SK-MEL-5 (cell line): ENCODE results near the gene FYB2. TPM values are rescaled to one million over a fixed set of nuclear protein-coding genes. Genes with fewer than 3 reads are reported as not detected.
A peak's percentile ranks its signal among the peaks of the same experiment; 100 is the strongest.

Experiments
- DNase-seq: peaks from one replicate; pipeline ENCODE4 v3.0.0-alpha.2; 2016; ENCODE audit warnings: low read depth, low spot score
- in situ Hi-C: cut with HindIII; loops from 2 replicates; pipeline ENCODE4 v1.10.0; 2016; ENCODE audit warnings: low sequenced_read_pairs, high pct_unique_total_duplicates, low pct_unique_long_range_greater_than_20kb
- total RNA-seq: library from RNA; depleted of rRNA; stranded (reverse); fragments of >200 nt; shearing (Covaris generic); gene quantifications from 2 replicates; pipeline ENCODE4 v1.2.3, GENCODE V29; 2014

Gene FYB2
- total RNA-seq, 1 experiment from 2014 or later: not detected

DNA sequence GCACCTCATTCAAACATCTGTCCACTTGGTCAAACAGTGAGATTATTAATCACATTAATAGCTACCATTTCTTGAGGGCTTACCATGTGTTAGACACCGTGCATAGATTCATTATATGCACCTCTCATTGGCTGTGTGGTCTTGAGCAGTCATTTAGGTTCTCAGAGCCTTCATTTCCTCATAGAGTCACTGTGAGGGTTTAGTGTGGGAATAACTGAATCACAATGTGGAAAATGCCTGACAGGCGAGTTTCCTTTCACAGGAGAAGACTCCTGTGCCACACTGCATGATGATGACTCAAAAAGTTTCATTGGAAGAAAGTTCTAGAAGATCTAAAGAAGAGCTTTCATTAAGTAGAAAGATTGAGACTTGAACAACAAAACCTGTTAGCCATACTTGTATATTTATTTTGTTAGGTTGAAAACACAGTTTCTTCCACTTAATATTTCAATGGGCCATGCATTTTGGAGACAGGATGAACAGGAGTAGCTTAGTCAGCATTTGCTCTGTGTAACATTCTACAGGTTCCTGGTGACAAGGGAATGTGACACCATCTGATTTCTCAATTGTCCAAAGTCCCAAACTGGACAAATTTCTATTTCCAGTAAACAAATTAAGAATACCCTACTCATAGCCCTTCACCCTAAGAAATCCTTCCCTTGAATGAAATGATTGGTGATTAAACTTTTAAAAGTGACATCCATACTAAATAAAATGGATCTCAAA is 45.7 kb downstream of the FYB2 start:
- in situ Hi-C loops: no loop called here
- no peak for DNase-seq

DNA sequence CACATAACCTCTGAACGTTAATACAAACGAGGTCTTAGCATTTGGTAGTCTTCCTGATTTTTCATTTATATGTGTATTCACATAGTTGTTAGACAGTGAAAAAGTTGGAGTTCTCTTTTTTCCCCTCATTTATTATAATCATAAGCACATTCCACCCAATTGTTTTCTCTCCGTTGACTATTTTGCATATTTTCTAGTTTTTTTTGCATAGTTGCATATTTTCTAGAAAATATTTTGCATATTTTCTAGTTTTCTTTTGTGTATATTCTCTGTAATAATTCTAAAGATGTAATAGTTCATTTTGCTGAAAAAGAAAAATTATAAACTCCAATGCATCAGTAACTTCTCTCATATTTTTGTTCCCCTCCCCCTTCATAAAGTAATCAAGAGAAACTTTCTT is 47.5 kb downstream of the FYB2 start:
- in situ Hi-C loops: no loop called here
- DNase-seq: no peak

DNA sequence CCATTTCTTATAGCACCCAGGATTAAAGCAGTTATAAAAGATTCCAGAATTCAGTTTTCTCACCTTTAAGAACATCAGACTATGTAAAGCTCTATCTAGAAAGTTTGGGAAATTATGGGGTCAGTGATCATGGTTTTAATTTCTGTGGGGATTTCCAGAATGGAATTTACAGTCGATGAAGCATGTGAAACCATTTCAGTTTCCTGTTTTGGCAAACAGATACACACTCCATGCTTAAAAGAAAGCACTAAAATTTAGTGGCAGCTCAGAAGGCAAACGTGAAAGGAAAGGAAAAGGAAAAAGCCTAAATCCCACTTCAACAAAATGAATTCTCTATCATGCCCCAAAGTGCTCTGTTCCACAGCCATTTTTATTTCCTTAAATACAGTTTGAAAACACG is 60.4 kb downstream of the FYB2 start:
- in situ Hi-C loops: no loop called here
- no peak for DNase-seq

DNA sequence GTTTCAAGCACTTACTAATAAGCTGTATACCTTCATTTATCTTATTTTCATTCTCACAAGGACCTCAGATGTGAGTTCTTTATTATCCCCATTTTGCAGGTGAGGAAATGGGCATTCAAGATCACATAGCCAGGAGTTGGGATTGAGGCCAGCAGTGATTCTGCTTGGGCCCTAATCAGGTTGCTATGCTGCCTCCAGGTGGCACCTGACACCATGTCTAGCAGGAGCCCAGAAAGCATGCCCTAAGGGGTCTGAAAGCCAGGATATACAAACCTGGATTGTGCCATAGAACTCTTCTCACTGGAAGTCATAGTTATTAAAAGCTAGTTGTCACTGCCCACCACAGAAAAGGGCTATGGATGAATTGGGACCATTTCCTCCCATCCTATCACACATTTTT is 61.1 kb downstream of the FYB2 start:
- DNase-seq: peak; percentile 61
- in situ Hi-C loops: no loop called here

DNA sequence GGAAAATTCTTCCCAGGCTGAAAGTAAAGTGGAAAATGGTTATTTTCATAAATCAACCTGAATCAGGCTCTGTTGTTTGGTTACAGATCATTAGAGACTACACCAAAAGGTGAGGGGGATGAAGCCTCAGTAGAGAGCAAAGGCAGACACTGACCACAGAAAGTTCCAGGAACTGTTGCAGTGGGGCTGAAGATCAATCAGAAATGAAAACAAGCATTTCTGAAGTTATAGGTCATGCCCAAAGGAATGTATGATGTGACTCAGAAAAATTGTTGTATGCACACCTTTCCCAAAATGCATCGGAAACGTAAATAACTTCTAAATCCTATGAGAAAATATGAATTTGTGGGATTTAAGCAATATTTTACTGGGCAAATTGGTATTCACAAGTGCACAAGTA is 63.3 kb downstream of the FYB2 start:
- in situ Hi-C loops: no loop called here

DNA sequence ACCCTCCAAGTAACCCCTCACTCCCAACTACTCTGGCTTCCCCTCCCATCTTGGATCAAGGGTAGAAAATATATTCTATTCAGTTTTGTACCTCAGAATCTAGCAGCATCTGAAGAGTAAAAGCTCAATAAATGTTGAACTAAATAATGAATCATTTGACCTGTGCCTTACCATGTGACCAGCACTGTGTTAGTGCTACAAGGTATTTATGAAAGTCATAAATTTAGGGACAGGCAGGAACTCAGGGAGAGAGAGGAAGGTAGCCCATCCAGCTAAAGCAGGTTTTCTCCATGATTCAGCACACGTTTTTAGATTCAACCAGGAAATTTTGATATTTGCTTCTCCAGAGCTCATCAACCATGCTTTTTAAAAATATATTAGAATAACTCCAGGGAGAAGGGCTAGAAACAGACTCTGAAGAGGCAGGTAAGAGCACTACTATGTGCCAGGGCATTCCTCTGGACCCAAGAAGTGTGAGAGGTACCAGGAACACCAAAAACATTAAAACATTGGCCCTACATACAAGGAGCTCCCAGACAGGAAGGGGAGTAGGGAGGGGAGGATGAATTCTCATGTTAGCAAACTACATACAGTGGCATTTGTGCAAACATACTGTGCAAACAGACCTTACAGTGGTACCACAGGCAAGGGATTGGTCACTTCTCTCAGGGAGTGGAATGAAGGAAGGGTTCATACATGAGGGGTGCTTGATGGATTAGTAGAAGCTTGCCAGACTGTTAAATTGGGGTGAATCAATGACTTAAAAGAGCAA is 64.3 kb downstream of the FYB2 start:
- in situ Hi-C loops: no loop called here
- DNase-seq: no peak

More for the DNA sequence above, 63.3 kb downstream of the FYB2 start:
- DNase-seq: no peak

DNA sequence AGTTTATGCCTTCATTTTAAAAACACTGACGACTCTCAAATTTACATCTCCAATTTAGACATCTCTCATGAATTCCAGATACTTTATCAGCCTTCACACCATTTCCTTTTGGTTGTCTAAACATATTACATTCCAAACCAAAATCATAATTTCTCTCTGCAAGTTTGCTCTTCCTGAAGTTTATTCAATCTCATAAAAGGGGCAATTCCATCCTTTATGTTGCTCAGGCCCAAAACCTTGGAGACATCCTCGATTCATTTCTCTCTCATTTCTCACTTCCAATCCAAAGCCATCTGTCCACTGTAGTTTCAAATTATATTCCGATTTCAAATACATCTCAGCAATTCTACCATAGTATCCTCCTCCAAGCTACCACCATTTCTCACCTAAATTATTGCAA is 74.0 kb downstream of the FYB2 start:
- in situ Hi-C loops: no loop called here
- DNase-seq: no peak

DNA sequence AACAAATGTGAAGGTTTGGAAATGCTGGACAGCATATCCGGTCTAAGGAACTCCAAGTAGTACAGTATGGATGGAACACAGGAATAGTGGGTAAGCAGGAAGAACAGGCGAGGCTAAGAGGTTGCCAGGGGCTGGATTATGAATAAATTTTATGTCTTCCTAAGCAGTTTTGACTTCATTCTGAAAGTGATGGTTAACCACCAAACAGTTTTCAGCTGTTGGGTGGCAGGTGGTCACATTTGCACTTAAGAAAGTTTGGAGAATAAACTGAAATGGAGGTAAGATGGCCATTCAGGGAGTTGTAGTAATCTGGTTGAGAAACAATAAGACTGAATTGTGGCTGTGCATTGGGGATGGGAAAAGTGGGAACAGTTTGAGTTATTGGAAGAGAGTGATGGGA is 90.2 kb downstream of the FYB2 start:
- in situ Hi-C loops: no loop called here
- DNase-seq: no peak

DNA sequence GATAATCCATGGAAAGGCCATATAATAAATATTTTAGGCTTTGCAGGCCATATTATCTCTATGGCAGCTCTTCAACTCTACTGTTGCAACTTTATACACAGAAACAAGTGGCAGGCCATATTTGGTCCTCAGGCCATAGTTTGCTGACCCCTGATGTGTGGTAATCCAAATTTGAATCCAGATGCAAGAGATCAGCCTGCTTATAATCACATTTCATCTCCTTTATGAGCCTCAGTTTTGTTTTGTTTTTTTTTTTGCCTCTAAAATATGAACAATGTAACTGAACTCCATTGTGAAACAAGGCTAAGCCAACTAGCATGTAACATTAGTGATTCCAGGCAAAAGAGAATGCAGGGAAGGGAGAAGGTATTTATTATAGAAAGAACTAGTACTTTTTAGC is 92.5 kb downstream of the FYB2 start:
- no peak for DNase-seq
- in situ Hi-C loops: no loop called here

DNA sequence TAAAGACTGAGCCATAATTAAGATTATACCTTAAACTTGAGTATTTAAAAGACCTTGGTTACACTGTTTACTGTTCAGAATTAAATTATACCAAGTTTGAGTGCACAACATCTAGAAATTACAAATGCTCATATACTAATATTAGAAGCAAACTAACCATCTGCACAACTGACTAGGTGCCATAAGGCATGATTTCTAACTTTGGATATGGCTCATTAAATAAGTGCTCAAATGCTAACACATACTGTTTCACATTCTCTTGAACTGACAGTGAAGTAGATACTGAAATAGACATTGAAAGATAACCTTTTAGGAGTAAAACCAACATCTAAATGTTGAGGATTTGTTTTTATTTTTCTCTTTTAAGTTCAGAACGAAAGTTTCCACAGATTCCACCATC is 100.0 kb downstream of the FYB2 start:
- no peak for DNase-seq
- in situ Hi-C loops: no loop called here

DNA sequence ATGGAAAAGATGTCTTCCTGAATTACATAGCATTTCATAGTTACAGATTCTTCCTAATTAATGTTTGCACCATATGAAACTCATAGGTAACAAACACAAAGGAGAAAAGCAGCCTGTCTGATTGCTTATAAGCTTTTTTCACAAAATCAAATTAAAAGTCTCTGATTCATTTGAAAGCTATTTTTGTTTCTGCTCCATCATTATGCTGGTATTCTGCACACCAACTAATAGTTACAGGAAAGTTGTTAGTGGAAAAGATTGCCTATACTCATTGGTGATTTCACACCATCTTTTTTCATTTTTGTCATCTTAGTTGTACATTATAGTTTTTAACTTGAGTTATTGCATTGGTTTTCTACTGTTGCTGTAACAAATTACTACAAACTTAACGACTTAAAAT is 104.0 kb downstream of the FYB2 start:
- DNase-seq: no peak
- in situ Hi-C loops: no loop called here

DNA sequence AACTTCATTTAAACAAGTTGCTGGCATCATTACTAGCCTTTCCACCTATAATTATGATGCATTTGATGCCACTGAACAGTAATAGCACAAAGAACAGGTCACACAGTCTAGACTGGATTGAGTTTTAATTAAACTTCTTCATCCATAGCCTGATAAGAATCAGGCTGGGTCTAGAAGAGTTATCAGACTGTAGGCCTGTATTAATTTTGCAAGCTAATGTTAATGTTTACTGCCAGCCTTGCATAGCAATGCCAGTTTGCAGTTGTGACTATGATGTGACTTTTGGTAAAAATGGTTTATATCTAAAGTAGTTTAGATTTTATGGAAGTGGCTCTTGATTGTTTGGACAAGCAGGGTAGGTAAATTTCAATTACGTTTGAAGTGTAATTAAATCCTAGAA is 106.1 kb downstream of the FYB2 start:
- DNase-seq: no peak
- in situ Hi-C loops: no loop called here

DNA sequence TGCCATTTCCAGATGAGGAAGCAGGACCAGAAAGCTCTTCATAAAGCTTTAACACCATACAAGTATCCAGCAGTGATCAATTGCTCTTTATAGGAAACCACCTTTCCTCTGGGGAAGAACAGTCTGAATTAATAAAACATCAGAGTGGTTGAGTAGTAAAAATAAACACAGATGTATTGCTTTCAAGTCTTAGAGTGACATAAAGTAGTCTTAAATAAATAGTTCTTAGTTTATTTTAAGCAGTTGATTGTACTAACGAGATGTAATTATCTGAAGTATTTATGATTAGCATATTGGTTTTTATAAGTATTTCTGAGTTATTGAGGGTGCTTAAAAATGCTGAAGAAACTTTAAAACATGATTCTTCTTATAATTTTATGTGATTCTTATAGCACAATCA is 107.1 kb downstream of the FYB2 start:
- no peak for DNase-seq
- in situ Hi-C loops: no loop called here

DNA sequence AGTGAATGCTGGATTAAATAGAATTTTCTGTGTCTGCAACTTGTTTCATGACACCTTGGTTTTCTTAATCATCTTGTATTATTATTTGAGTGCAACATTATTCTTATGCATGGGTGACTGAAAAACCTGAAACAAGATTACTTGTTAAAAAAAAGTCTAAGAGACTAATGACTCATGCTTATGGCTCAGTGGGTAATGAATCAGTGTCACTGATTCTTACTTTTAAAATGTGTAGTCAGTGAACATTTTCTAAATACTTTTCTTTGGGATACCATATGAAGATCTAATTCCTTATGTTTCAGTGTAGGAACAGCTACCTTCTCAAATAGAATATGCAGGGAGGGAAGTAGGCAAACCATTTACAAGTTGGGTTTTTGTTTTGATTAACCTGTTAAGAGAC is 108.6 kb downstream of the FYB2 start:
- in situ Hi-C loops: no loop called here
- no peak for DNase-seq

DNA sequence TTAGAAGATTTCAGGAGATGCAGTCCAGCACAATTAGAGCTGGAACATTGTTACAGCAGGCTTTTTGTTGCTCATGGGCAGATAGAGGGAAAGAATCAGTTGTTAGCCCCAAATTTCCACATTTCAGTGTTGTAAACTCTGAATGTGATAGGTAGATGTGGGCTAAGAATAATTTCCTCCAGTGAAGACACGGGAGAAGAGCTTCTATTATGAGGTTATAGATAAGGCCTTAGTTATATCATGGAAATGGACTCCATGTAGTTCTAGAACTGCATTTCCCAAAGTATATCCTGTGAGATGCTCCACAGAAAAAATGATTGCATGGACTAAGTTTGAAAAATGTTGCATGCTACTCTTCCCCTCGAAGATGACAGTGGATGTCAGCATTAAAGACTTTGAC is 109.2 kb downstream of the FYB2 start:
- in situ Hi-C loops: no loop called here

DNA sequence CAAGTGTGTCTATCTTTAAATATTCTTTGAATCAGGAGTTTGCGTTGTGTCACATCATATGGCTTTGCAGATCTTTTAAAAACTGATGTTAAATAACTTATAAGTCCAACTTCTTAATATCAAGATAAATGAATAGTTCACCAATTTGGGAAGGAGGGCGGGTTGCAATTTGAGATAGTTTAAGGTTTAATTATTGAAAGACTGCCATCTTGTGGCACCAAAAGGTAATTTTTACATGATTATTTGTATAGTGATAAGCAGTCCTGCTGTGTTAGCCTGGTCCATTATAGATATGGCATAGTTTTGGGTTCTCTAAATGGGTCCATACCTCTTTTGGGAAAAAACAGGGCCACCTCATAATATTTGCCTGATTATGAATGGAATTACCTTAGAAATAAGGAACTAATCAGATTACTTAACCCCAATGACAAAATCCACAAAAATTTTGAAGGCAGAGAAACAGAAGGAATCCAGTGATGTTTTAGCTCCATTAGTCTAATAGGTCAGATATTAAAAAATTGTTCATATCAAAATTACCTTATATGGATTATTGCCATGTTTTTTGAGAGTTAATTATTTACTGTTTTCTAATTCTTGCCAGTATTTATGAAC is 109.8 kb downstream of the FYB2 start:
- in situ Hi-C loops: no loop called here

More for the DNA sequence above, 109.2 kb downstream of the FYB2 start:
- no peak for DNase-seq

DNA sequence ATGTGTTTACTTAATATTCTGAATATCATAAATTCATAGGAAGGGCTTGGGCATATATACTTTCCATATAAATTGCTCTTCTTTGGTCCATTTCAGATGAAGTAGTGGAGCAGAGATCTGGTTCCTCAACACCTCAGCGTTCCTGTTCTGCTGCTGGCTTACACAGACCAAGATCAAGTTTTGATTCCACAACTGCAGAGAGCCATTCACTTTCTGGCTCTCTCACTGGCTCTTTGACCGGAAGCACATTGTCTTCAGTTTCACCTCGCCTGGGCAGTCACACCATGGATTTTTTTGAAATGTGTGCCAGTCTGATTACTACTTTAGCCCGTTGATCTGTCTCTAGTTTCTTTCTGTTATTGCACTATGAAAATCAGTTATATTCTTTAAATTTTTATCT is 111.8 kb downstream of the FYB2 start:
- in situ Hi-C loops: no loop called here
- no peak for DNase-seq

More for the DNA sequence above, 109.8 kb downstream of the FYB2 start:
- DNase-seq: peak; percentile 66

DNA sequence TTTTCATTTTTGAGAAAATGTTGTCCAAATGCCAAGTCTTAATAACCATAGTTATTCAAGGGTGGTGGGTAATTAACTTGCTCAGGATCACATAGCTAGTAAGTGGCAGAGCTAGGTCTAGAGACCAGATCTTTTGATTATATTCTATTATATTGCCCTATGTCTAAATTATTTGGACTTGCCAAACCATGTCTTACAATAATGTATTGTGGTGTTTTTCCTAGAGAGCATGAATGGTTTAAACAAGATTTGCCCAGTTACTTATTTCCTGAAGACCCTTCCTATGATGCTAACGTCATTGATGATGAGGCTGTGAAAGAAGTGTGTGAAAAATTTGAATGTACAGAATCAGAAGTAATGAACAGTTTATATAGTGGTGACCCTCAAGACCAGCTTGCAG is 115.5 kb downstream of the FYB2 start:
- in situ Hi-C loops: no loop called here
- no peak for DNase-seq

DNA sequence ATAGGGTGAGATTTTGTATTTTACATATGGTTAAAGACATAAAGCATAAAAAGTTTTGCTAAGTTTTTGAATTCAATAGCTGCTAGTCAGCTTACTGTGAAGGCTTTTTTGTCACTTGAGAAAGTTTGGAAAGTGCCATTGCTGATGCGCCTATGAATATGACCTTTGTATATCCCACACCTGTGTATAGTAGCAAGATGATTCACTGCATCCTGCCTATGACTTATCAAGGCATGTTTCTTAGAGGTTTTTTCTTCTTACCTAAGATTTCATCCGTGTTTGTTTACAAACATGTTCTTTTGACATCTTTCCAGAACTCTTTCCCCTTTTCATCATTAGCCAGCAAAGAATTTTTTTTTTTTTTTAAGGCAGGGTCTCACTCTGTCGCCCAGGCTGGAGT is 122.5 kb downstream of the FYB2 start:
- in situ Hi-C loops: no loop called here
- no peak for DNase-seq
